EL (cell line): Measurements from ENCODE around the gene THSD7A.

Experiments used
- DNase-seq: peaks from one replicate; pipeline ENCODE4 v3.0.0-alpha.2; 2016

Gene THSD7A

DNA sequence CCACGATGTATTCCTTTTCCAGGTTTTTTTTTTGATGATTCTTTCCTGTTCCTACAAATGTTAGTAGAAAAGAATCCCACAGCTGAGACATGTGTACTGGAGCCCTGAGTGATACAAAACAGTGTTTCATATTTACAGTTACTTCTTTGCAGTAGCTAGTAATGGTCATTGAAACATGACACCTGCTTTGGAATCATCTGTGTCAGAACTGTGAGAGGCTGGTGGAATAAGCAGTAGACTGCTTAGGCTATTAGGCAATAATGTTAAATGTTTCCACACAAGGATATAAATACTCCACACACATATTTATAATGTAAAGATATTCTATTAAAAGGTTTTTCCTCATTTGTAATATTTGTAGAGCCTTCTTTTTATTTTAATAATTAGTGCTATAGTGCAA is 394.0 kb downstream of the THSD7A start:
- no peak for DNase-seq

DNA sequence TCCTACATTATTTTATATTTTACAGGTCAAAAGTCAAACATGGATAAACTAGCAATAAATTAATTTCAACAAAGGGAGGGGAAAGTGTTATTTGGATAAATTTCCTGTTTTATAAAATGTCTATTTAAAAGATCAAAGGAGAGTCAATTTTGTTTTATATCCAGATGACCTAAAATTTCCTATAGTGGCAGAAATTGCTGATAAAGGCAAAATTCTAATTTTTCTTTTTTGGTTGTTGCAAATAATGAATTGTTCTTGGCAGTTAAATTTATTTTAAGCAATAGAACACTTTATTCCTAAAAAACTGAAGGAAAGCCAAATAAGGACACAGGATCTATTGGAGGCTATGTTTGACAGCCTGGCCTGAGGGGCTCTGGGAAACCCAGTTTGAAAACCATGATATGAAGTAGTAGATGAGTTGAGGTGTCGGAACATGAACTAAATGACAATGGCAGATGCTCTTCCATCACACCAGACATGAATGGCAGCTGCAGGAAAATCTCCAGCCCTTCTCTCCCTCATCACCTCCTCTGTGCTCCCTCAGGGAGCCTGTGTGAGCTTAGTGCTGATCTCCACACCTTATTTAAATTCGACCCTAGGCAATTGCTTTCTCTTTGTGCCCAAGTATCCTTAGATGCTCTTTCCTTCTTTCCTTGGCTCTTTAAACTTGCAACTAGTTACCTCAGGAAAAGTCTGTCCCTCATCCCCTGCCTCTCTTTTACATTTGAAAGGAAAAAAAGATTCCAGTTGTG is 395.0 kb downstream of the THSD7A start:
- DNase-seq, result no peak

DNA sequence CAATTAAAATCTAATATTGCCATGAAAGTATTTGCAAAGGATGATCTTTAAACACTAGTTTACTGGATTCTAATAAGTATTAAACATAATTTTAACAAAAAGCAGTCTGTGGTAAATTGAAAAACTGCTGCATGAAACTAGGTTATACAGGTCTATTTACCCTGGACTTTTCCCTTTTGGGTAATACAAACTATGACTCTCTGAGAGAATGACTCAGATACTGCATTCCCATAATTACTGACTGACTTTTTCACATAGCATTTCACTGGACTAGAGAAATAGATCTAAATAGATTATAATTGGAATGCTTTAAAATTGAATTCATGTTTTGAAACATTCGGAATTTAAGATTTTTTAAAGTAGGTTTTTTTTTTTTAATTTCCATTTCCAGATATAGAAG is 395.7 kb downstream of the THSD7A start:
- no peak for DNase-seq

DNA sequence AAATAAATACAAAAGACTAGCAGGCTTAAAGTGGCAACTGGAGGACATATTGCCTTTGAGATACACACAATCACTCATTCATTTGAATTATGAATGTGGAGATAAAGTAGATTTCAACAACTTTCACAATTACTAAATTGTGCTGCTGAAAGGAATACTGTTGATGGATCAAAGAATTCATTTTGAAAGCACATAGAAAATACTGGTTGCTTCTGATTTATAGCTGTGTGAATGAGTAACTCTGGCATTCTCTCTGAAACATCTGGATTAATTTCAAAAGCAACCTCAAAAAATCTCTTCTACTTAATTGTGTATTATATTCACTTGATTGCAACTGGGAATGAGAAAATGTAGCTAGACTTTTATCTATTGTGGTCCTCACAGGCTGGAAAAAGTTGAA is 397.6 kb downstream of the THSD7A start:
- DNase-seq, result no peak

DNA sequence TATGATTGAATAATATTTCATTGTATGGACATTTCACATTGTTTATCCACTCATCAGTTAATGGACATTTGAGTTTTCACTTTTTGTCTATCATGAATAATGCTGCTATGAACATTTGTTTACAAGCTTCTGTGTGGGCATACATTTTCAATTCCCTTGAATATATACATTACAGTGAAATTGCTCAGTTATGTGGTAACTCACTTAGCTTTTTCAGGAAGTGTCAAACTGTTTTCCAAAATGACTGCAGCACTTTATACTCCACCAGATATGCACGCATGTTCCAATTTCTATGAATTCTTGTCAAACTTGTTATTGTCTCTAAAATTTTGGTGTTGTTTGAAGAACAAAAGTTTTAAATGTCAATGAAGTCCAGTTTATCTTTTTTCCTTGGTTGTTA is 401.2 kb downstream of the THSD7A start:
- no peak for DNase-seq

DNA sequence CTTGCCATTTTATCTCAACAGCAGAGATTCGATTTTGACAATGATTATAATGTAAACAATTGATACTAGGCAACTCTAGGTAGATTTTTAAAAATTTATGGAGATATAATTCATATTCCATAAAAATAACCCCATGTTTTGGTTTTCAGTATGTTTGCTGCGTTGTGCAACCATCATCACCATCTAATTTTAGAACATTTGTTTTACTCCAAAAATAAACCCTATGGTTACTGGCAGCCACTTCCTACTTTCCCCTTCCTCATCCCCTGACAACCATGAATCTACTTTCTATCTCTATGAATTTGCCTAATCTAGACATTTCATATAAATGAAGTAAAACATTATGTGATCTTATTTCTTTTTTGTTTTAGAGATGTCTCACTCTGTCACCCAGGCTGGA is 401.9 kb downstream of the THSD7A start:
- no peak for DNase-seq

DNA sequence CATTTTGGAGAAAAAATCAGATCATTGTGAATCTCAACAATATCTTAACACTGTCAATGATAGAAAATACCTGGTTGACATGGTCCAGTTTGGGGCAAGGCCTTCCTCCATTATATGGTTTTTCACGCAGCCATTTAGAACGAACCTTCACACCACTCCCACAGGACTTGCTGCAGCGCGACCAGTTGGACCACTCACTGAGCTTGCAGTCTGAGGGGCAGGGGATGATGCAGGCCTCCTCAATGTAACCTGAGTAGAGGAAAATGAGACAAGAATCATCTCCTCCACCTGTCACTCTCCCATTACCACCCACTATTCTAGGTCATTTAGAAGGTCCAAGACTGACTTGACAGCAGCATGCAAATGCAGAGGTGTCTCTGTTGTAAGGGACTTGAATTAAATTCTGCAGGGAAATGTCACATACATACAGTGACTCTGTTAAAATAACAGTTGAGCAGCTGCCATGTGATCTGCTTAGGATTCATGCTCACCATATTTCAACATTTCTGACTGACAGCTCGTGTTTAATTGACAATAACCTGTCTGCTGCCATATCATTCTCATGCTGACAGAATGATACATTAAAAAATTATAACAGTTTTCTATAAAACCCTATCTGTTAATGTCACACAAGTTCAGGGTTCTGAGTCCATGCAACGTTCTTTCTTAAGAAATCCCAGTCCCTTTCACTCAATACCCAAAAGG is 403.0 kb downstream of the THSD7A start:
- DNase-seq, result no peak

DNA sequence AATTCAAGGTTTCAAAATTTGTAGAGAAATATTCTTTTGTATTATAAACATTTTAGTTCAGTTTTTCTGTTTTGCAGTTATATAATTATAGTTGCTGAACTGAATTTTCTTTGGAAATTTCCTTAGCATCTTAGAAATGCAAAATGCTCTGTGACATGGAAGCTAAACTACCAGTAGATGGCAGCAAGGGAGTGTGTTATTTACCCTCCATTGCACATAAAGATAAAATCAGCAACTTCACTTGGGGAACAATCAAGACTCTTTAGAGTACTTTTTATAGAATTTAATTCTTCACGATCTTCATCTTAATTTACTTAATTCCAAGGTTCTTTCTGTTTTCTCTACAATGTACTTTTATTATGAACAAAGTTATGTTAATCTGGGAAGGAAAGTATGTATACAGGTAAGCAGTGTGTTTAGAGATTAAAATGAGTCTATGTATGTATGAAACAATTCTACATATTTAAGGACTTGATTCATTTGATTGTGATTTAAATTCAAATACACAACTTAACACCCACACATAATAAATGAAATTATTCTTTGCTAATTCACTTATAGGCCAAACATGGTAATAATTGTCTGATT is 404.2 kb downstream of the THSD7A start:
- DNase-seq, result peak; percentile 28

DNA sequence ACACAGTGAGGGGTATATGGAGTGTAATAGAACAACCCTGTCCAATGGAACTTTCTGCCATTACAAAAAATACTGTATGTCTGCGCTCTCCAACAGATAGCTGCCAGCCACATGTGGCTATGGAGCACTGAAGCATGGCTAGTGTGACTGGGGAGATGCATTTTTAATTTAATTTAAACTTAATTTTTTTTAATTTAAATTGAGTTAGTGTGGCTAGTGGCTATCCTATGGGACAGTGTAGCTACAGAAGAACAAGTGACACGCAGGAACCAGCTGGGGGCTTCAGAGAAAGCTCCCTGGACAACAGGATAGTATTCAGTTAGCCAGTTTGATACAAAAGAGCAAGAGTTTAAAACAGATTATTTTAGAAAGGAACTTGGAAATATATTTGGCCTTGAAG is 408.0 kb downstream of the THSD7A start:
- no peak for DNase-seq

DNA sequence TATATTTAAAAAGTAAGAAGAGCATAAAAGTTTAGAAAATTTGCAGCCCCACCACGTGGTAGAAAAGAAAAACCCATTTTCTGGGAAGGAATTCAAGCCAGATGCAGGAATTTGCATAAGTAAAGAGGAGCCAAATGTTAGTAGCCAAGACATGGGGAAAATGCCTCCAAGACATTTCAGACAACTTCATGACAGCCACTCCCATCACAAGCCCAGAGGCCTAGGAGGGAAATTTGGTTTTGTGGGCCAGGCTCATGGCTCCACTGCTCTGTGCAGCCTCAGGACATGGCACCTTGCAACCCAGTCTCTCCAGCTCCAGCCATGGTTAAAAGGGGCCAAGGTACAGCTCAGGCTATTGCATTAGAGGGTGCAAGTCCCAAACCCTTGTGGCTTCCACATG is 411.9 kb downstream of the THSD7A start:
- DNase-seq, result no peak

DNA sequence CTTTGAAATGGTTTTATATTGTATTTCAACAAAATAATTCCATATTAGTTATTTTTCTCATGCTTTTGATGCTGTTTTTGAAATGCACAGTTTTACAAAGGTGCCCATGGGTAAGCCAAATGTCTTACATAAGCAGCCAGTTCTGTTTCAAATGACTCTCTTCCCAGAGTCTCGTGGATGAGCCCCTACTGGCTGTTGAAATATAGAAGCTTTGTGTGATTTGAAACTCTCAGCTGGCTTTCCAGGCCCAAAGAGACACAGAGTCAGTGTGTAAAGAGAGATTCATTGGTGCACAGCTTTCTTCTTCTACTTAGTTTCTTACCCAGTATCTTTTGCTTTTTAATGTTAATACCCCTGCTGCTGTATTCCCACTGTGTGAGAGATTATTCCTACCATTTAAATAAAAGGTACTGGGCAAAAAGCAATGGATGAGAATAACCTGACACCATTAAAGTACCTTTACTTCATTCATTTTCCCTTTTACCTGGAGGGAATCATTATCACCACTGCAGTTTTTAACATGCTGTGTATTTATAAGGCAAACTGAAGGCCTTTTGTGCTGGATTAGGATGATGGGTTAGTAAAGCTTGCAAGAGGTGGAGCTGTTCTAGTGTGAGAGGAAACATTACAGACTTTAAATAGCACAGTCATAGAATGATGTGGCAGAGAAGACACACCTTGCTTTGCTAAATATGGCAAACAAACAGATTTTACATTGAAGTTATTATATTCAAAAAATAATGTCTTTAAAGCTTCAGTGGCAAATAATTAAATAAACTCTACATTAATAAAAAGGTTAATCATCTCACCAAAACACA is 415.1 kb downstream of the THSD7A start:
- DNase-seq, result no peak

DNA sequence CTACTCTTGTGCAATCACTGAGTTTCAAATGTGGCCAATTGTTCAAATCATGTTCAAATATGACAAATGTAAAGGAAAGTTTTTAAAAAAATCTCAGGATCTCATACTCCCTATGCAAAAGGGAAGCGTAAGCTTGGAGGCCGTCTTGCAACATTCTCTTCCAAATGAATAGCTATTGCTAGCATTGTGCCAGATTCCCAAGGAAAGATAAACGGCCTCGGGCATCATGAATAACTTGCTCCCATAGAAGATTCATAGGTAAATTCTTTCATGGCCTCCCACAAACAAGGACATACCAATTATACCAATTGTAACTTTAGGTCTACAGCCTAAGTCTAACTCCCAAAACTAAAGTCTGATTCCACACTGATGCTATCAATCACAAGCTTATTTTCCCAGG is 416.9 kb downstream of the THSD7A start:
- DNase-seq, result no peak

DNA sequence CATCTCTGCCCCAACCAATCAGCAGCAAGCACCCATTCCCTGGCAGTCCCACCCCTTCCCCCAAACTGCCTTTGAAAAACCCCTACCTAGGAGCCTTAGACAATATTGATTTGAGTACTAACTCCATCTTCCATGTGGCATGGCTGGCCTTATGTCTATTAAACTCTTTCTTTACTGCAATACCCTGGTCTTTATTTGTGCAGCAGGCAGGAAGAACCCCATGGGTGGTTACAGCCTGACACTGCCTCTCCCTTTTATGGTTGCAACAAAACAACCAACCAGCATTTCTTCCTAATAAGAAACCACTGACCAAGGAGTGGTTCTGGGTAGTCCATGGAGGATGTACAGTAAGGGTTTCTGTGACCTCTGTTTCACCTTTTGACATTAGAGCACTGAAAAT is 418.1 kb downstream of the THSD7A start:
- no peak for DNase-seq

DNA sequence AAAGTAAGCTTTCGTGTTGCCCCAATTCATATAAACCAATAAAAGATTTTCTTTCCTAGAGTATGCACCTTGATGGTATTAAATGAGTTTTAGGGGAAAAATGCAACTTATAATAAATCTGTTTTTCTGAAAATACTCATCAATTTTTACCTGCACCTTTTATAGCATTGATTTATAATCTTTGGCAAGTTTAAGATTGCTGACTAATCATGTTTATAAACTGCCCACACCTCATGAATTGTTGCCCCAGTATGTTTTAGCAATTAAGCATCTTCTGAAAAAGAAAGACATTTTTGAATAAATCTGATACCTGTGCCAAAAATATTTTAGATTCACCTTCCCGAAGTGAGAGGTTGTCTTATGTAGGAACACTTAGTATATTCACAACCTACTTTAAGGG is 420.0 kb downstream of the THSD7A start:
- DNase-seq, result no peak

DNA sequence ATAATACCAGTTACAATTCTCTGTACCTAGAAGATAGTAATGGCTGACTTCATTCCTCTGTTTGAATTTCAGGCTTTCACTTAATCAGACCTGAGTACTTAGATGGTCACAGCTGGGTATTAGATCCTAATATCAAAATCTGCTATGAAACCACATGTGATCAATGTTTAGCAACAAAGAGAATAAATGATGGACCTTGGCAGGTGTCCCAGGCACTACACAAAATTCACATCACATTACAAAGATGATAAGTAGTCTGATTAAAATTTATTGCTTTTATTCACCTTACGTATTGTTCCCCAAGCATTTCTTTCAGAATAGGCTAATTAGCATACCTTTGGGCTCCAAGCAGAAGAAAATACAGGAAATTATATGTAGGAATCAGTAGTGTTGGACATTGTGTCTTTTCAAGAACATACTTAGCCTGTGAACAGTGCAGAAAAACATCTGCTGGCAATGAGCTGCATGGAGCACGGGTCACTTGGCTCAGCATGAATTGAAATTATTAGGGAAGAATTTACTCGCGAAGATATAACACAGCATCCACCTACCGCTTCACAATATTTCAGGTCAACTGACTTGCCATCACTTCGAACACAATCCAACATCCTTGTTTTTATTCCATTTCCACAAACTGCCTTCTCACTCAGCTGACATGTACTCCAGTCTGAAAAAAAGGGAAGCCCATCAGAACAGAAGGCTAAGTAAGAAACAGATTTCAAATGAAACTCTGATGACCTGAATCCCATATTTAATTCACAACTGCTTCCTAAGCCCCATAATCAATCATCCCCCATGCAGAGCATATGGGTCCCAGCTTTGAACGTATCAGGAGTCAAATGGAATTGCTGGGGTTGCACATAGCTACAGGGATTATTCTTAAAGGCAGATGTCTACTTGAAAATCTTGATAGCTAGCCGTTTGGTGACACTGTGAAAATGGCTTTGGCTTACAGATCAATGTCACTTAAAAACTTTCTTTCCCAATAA is 421.0 kb downstream of the THSD7A start:
- DNase-seq, result no peak

DNA sequence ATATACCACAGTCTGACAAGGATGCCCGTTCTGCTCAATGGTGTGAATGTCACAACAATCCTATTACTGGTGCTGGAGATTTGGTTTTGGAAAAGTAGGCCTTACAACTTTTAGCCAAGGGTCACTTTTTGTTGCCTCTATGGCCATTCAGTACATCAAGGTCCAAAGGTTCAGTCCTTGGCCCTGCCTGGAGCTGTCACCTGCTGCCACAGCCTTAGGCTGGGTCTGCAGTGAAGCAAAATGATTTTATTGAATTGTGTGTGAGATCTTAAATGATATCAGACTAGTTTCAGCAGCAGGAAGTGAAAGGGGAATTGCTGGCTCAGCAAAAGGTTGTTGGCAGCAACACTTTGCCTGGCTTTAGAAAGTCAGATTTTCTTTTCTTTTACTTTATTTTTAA is 427.6 kb downstream of the THSD7A start:
- no peak for DNase-seq

DNA sequence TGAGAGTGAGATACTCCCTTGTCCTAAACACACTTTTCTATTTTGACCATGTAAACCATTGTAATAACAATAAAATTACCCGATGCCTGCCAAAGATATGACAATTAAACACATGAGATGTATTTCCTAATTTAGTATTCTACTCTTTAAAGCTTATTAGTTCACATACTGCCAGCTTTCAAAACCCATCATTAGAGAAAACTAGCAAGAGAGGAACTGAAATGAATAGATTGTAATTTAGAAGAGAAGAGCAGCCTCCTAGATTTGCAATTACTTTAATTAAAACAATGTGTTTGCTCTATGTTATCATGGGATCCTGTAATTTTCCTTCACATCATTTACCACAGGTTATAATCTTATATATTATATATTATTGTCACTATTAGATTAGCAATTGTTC is 428.2 kb downstream of the THSD7A start:
- DNase-seq, result no peak

DNA sequence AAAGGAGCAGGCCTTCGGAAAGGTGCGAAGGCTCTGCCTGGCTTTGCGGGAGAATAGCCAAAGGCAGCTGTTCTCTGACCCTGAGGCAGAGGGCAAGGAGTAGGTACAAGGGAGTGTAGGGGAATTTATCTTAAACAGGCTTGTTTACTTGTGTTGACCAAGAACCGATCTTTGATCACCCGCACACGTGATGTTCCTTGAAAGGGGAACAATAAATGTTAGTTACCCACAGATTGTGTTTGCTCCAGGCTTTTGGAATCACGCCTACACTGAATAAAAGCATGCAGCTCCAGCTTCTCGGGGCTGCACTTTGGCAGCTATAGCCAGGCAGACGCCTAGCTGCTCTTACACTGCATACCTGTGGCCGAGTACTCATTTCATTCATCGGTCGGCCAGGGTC is 437.6 kb downstream of the THSD7A start:
- no peak for DNase-seq

DNA sequence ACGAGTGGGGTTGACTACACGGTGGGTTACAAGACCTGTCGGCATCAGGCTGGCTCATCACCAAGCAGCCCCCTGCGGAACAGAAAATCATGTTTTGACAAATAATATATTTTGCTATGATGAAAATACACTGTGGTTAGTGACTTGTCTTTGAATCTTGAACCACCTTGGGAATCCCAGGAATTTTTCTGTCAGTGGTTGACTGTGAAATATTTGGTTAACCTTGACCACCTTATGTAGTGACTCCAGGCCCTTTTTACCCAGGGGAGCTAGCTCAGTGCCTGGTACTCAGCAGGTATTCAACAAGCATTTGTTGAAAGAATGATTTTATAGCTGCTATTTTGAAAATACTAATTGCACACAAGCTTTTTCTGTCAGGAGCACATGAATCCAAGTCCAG is 452.4 kb downstream of the THSD7A start:
- DNase-seq, result no peak

DNA sequence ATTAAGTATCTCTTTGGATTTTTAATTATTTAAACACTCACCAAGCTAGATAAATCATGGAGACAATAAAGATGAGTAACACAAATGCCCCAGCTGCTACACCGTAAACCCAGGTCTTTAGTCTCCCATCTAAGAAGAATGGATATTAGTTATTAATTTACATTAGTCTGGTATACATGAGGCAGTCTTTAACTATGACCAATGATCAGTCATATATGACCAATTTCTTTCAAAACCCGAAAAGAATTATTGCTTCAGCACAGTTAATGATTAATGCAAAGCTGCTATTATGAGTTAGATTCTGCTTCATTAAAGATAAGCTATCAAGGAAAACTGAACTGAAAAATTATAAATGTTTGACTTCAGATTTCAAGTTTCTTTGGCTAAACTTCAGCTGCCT is 455.5 kb downstream of the THSD7A start:
- no peak for DNase-seq

DNA sequence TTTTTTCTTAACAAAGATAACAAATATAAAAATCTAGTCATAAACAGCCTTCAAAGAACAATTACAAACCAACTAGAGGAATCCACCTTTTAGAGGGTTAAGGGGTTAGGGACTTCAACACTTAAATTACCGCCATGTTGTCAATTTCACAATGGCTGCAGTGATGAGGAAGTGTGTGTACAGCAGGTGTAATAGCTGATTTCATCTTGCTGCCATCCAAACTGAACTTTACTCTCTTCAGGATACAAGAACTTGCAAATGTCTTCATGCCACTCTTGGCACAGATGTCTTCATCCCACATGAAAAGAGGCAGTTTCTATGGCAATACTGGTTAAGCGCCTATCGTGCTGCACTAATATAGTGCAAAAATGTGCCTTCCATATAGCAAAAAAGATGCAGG is 457.4 kb downstream of the THSD7A start:
- no peak for DNase-seq

DNA sequence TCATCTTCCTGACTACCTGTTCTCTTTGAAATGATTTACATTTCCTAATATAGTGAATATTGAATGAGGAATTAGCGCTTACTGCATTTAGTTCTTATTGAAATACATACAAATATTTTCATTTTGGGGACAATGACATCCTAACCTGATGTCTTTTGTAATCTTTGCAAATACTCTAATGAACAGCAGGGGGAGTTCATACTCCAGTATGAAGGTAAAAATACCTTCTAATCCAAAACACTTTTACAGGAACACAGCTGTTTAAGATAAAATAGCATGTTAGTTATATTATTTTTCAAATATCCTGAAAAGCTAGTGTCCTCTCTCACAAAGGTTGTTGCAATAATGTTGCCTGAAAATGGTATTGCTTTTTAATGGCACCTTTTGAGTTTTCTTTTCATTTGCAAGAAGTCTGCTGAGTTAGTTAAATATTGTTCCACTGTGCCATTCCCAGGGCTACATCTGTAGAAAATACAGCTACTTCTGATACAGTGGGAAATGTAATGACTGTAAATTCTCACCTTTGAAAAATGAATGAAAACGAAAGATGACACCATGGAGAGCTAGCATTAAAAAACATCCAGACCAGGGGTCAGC is 458.4 kb downstream of the THSD7A start:
- no peak for DNase-seq
